ENCODE results near the gene DNAJC8. TPM values are rescaled to one million over a fixed set of nuclear protein-coding genes. Genes with fewer than 3 reads are reported as not detected.
A peak's percentile ranks its signal among the peaks of the same experiment; 100 is the strongest.

The DNAJC8 gene
- total and polyA plus RNA-seq, 2 of the 4 experiments (the other 2 are of a cell fraction): 53.6 to 81.0 TPM

GRCh38 chr1:28236656-28237322 is 4.0 kb upstream of the DNAJC8 start:
- POLR2A ChIA-PET (ENCODE audit: unreplicated experiment): no interaction called here
- H3K23ac ChIP-seq (ENCODE audit: low read depth, low read length): peak overlapping the region; percentile 92
- H3K56ac ChIP-seq (ENCODE audit: extremely low read depth, insufficient read depth, low read length): peak overlapping the region; percentile 68; the same call in 1 of the 2 replicates
- 2% methylated on average over 8 of the region's 20 CpGs; no CpG with 5 or more reads in 1 of the 2 experiments for WGBS, 2 experiments (ENCODE audit: extremely low coverage in 2 of 2, insufficient read length in 1 of 2)
- H3K9ac ChIP-seq (ENCODE audit: low read depth, low read length): peak overlapping the region; percentile 87
- no peak overlapping the region for H4K5ac ChIP-seq (ENCODE audit: low read depth, low read length)
- no peaks in the 10 kb centered on the region for H3K27me3 ChIP-seq (ENCODE audit: control insufficient read depth, insufficient read depth, low read length)
- H2BK5ac ChIP-seq (ENCODE audit: low read depth, low read length, poor library complexity, severe bottlenecking): peak overlapping the region; percentile 82
- intact Hi-C loops (cut with micrococcal nuclease) (no loop called here), in situ Hi-C loops (cut with MboI; ENCODE audit: low sequenced_read_pairs) (no loop called here), dilution Hi-C loops (cut with HindIII; ENCODE audit: low sequenced_read_pairs, unreplicated experiment) (no loop called here)
- H3K4me1 ChIP-seq (ENCODE audit: control insufficient read depth, insufficient read depth, low read length): peaks cover 2% of the 10 kb centered on the region
- H3K9me1 ChIP-seq (ENCODE audit: insufficient read depth, low read length): peaks cover 16% of the 10 kb centered on the region; the same call in 1 of the 2 replicates
- H3K18ac ChIP-seq (ENCODE audit: low read depth, low read length): no peak overlapping the region
- H3K27ac ChIP-seq (ENCODE audit: insufficient read depth, low read length): peak overlapping the region; percentile 65
- H3K4me3 ChIP-seq (ENCODE audit: insufficient read depth, low read depth, low read length): peak overlapping the region; percentile 78
- peaks cover 24 to 34% of the 10 kb centered on the region in 2 experiments for H3K79me1 ChIP-seq (ENCODE audit: low read depth in 1 of 2, low read length in 2 of 2)
- H2BK20ac ChIP-seq (ENCODE audit: low read depth, low read length): no peak overlapping the region
- CTCF ChIA-PET: no interaction called here
- no peak overlapping the region for H2BK120ac ChIP-seq (ENCODE audit: low read depth, low read length)
- peaks cover 2% of the 10 kb centered on the region for H3K36me3 ChIP-seq (ENCODE audit: control insufficient read depth, insufficient read depth, low read length)
- peak overlapping the region; percentile 59 for H2AK5ac ChIP-seq (ENCODE audit: low read depth, low read length)
- no peak overlapping the region for H2BK15ac ChIP-seq (ENCODE audit: low read depth, low read length)
- peak overlapping the region in 1 of 2 experiments; percentile 85; a peak in 2 of 4 replicates for H4K8ac ChIP-seq (ENCODE audit: low read depth in 2 of 2, low read length in 2 of 2)
- H4K20me1 ChIP-seq (ENCODE audit: insufficient read depth, low read length): peaks cover 7% of the 10 kb centered on the region; the same call in 1 of the 2 replicates
- peak overlapping the region; percentile 88 for H3K14ac ChIP-seq (replicated peaks; ENCODE audit: low read depth, low read length)
- ATAC-seq (ENCODE audit: low read depth) (no peak), DNase-seq (no peak)
- TF ChIP-seq MXI1 (IDR thresholded peaks at IDR 0.05; ENCODE audit: borderline replicate concordance, low read depth, low read length) (peak; percentile 9; the same call in 1 of the 2 replicates), USF2 (IDR thresholded peaks at IDR 0.05; ENCODE audit: low read depth, low read length) (no peak), POLR2A (IDR thresholded peaks at IDR 0.05; ENCODE audit: low read depth, low read length) (no peak), CHD1 (IDR thresholded peaks at IDR 0.05; ENCODE audit: low read depth, low read length) (no peak), ELK1 (IDR thresholded peaks at IDR 0.05; ENCODE audit: borderline replicate concordance, low read depth, low read length) (no peak)
- peak overlapping the region; percentile 97 for H3K4me2 ChIP-seq (ENCODE audit: low read depth, low read length)
- BruUV-seq (replicated peaks): no TSS peak
- H4K91ac ChIP-seq (ENCODE audit: insufficient read depth, low read depth, low read length): peak overlapping the region; percentile 75; the same call in 1 of the 2 replicates
- H3K9me3 ChIP-seq (ENCODE audit: control insufficient read depth, insufficient read depth, low read length): no peaks in the 10 kb centered on the region
- peak overlapping the region; percentile 96 for H2AK9ac ChIP-seq (replicated peaks; ENCODE audit: low read depth, low read length, poor library complexity)
- peak overlapping the region; percentile 75 for H3K4ac ChIP-seq (ENCODE audit: low read depth, low read length)
- H2AFZ ChIP-seq (replicated peaks; ENCODE audit: low read length, poor library complexity): peak overlapping the region; percentile 97
